IMR-90 (cell line): ENCODE data around the gene HECW1. TPM values are rescaled to one million over a fixed set of nuclear protein-coding genes. Genes with fewer than 3 reads are reported as not detected.

Experiments used
- ATAC-seq: fragments of 200-7000 bp; cut with Tn5 transposase; 2 replicates; pipeline ENCODE4 v1.9.1; 2020; ENCODE audit warnings: low read depth, mild to moderate bottlenecking, moderate library complexity
- BruUV-seq: library from RNA; stranded (reverse); fragments of 400-500 nt; replicated peaks from 2 replicates; lab custom pipeline; 2021; lab: Mats Ljungman, UMichigan
- CTCF ChIA-PET: fragments of 300-600 bp; formaldehyde crosslinking; extraction: SDS; loops from one replicate; lab custom pipeline; 2021; ENCODE audit warnings: antibody characterized with exemption; lab: Yijun Ruan, JAX
- POLR2A ChIA-PET: fragments of 300-600 bp; sonication (Branson Sonifier 250); formaldehyde crosslinking; loops from one replicate; lab custom pipeline; 2022; ENCODE audit warnings: antibody characterized with exemption; ENCODE audit not compliant: unreplicated experiment; lab: Charles Lee
- DNase-seq: peaks from one replicate; pipeline ENCODE4 v3.0.0; 2013
- H2AFZ ChIP-seq: replicated peaks from 2 replicates; pipeline ENCODE3; 2013; ENCODE audit warnings: low read length, mild to moderate bottlenecking; ENCODE audit not compliant: poor library complexity
- H2AK5ac ChIP-seq: 2 replicates; pipeline ENCODE4 v1.6.1; 2013; ENCODE audit warnings: low read depth, low read length, inconsistent platforms
- H2AK9ac ChIP-seq: replicated peaks from 2 replicates; pipeline ENCODE3; 2013; ENCODE audit warnings: mild to moderate bottlenecking, low read depth, low read length, moderate library complexity; ENCODE audit not compliant: poor library complexity
- H2BK120ac ChIP-seq: 2 replicates; pipeline ENCODE4 v1.6.1; 2013; ENCODE audit warnings: low read depth, low read length, inconsistent platforms
- H2BK15ac ChIP-seq: 3 replicates; pipeline ENCODE4 v1.6.1; 2013; ENCODE audit warnings: low read depth, low read length, inconsistent platforms
- H2BK20ac ChIP-seq: 2 replicates; pipeline ENCODE4 v1.6.1; 2013; ENCODE audit warnings: low read depth, mild to moderate bottlenecking, inconsistent platforms, low read length, moderate library complexity
- H2BK5ac ChIP-seq: 2 replicates; pipeline ENCODE4 v1.6.1; 2013; ENCODE audit warnings: mild to moderate bottlenecking, low read depth, low read length, inconsistent platforms; ENCODE audit not compliant: poor library complexity, severe bottlenecking
- H3K14ac ChIP-seq: replicated peaks from 2 replicates; pipeline ENCODE4 v1.6.1; 2013; ENCODE audit warnings: low read depth, low read length, inconsistent platforms
- H3K18ac ChIP-seq: 2 replicates; pipeline ENCODE4 v1.6.1; 2013; ENCODE audit warnings: low read depth, low read length, control low read depth
- H3K23ac ChIP-seq: 2 replicates; pipeline ENCODE4 v1.6.1; 2013; ENCODE audit warnings: low read depth, low read length, inconsistent platforms
- H3K27ac ChIP-seq: 2 replicates; pipeline ENCODE4 v1.5.1; 2013; ENCODE audit warnings: mild to moderate bottlenecking, control low read depth, low read length; ENCODE audit not compliant: insufficient read depth
- H3K27me3 ChIP-seq: 2 replicates; pipeline ENCODE4 v1.6.1; 2013; ENCODE audit warnings: low read length; ENCODE audit not compliant: control insufficient read depth, insufficient read depth
- H3K36me3 ChIP-seq: 2 replicates; pipeline ENCODE4 v1.6.1; 2013; ENCODE audit warnings: low read length, mixed read lengths; ENCODE audit not compliant: control insufficient read depth, insufficient read depth
- H3K4ac ChIP-seq: 2 replicates; pipeline ENCODE4 v1.6.1; 2013; ENCODE audit warnings: low read depth, low read length, inconsistent platforms
- H3K4me1 ChIP-seq: 2 replicates; pipeline ENCODE4 v1.6.1; 2013; ENCODE audit warnings: low read length, mixed read lengths; ENCODE audit not compliant: control insufficient read depth, insufficient read depth
- H3K4me2 ChIP-seq: 2 replicates; pipeline ENCODE4 v1.6.1; 2013; ENCODE audit warnings: low read depth, mild to moderate bottlenecking, control low read depth, low read length, moderate library complexity
- H3K4me3 ChIP-seq: 2 replicates; pipeline ENCODE4 v1.5.1; 2013; ENCODE audit warnings: low read depth, mild to moderate bottlenecking, control low read depth, low read length, moderate library complexity; ENCODE audit not compliant: insufficient read depth
- H3K56ac ChIP-seq: 2 replicates; pipeline ENCODE4 v1.6.1; 2013; ENCODE audit warnings: low read length, inconsistent platforms; ENCODE audit not compliant: insufficient read depth; ENCODE audit errors: extremely low read depth
- H3K79me1 ChIP-seq, 2 experiments: 2 replicates each; pipeline ENCODE4 v1.6.1; 2013; ENCODE audit warnings: low read length in 2 of 2, inconsistent platforms in 1 of 2, low read depth in 1 of 2
- H3K9ac ChIP-seq: 2 replicates; pipeline ENCODE4 v1.6.1; 2013; ENCODE audit warnings: low read depth, low read length, control low read depth
- H3K9me1 ChIP-seq: 2 replicates; pipeline ENCODE4 v1.6.1; 2013; ENCODE audit warnings: low read length, inconsistent platforms; ENCODE audit not compliant: insufficient read depth
- H3K9me3 ChIP-seq: 2 replicates; pipeline ENCODE4 v1.6.1; 2013; ENCODE audit warnings: low read length; ENCODE audit not compliant: control insufficient read depth, insufficient read depth
- H4K20me1 ChIP-seq: 2 replicates; pipeline ENCODE4 v1.6.1; 2013; ENCODE audit warnings: low read length, inconsistent platforms; ENCODE audit not compliant: insufficient read depth
- H4K5ac ChIP-seq: 2 replicates; pipeline ENCODE4 v1.6.1; 2013; ENCODE audit warnings: mild to moderate bottlenecking, low read depth, low read length, control low read depth
- H4K8ac ChIP-seq, 2 experiments: 2 replicates each; pipeline ENCODE4 v1.6.1; 2013; ENCODE audit warnings: low read depth in 2 of 2, low read length in 2 of 2, control low read depth in 1 of 2, inconsistent platforms in 1 of 2
- H4K91ac ChIP-seq: 2 replicates; pipeline ENCODE4 v1.6.1; 2013; ENCODE audit warnings: low read depth, low read length, inconsistent platforms; ENCODE audit not compliant: insufficient read depth
- BHLHE40 ChIP-seq: fragments of 150-350 bp; IDR thresholded peaks from 2 replicates; pipeline ENCODE4 v1.6.1; 2016; ENCODE audit warnings: mild to moderate bottlenecking, low read depth, low read length
- CEBPB ChIP-seq: IDR thresholded peaks from 2 replicates; pipeline ENCODE4 v1.6.1; 2012; ENCODE audit warnings: low read depth, low read length, improper control_type of control experiment
- CHD1 ChIP-seq: IDR thresholded peaks from 2 replicates; pipeline ENCODE4 v1.6.1; 2012; ENCODE audit warnings: low read depth, low read length, improper control_type of control experiment
- ELK1 ChIP-seq: fragments of 150-350 bp; IDR thresholded peaks from 2 replicates; pipeline ENCODE4 v1.6.1; 2016; ENCODE audit warnings: low read depth, mild to moderate bottlenecking, low read length, moderate library complexity, borderline replicate concordance
- FOS ChIP-seq: fragments of 150-350 bp; IDR thresholded peaks from 2 replicates; pipeline ENCODE4 v1.6.1; 2016; ENCODE audit warnings: low read depth, low read length
- MAFK ChIP-seq: IDR thresholded peaks from 2 replicates; pipeline ENCODE4 v1.6.1; 2012; ENCODE audit warnings: low read depth, low read length, improper control_type of control experiment
- MAZ ChIP-seq: IDR thresholded peaks from 2 replicates; pipeline ENCODE4 v1.6.1; 2012; ENCODE audit warnings: low read depth, mild to moderate bottlenecking, low read length, improper control_type of control experiment, moderate library complexity, borderline replicate concordance
- MXI1 ChIP-seq: IDR thresholded peaks from 2 replicates; pipeline ENCODE4 v1.6.1; 2012; ENCODE audit warnings: low read depth, mild to moderate bottlenecking, low read length, moderate library complexity, borderline replicate concordance
- NFE2L2 ChIP-seq: fragments of 150-350 bp; IDR thresholded peaks from 2 replicates; pipeline ENCODE4 v1.6.1; 2016; ENCODE audit warnings: low read depth, mild to moderate bottlenecking, low read length
- POLR2A ChIP-seq: IDR thresholded peaks from 2 replicates; pipeline ENCODE4 v1.6.1; 2012; ENCODE audit warnings: mild to moderate bottlenecking, low read depth, low read length
- RAD21 ChIP-seq: IDR thresholded peaks from 2 replicates; pipeline ENCODE4 v1.6.1; 2012; ENCODE audit warnings: low read length, improper control_type of control experiment
- RCOR1 ChIP-seq: IDR thresholded peaks from 2 replicates; pipeline ENCODE4 v1.6.1; 2012; ENCODE audit warnings: mild to moderate bottlenecking, low read length, improper control_type of control experiment; ENCODE audit not compliant: insufficient replicate concordance
- RFX5 ChIP-seq: IDR thresholded peaks from 2 replicates; pipeline ENCODE4 v1.8.0; 2012; ENCODE audit warnings: low read depth, mild to moderate bottlenecking, low read length, moderate library complexity
- SMC3 ChIP-seq: fragments of 150-350 bp; IDR thresholded peaks from 2 replicates; pipeline ENCODE4 v1.6.1; 2016; ENCODE audit warnings: low read depth, mild to moderate bottlenecking, antibody characterized with exemption, low read length, moderate library complexity
- USF2 ChIP-seq: fragments of 150-350 bp; IDR thresholded peaks from 2 replicates; pipeline ENCODE4 v1.6.1; 2017; ENCODE audit warnings: mild to moderate bottlenecking, antibody characterized with exemption, low read length, low read depth
- WGBS, 2 experiments: methylation state at CpG; one replicate each; pipeline versions ENCODE4 v1.1.5 to v1.1.7; 2013; ENCODE audit warnings: missing lambda C conversion rate in 2 of 2; ENCODE audit not compliant: insufficient read length in 1 of 2; ENCODE audit errors: extremely low coverage in 2 of 2; 5-methylcytosine and 5-hydroxymethylcytosine counted together
- dilution Hi-C: fragments of 300-500 bp; cut with HindIII; formaldehyde crosslinking; loops from one replicate; pipeline ENCODE4 v1.14.3; 2018; ENCODE audit warnings: low sequenced_read_pairs; ENCODE audit not compliant: unreplicated experiment
- in situ Hi-C: fragments of 300-500 bp; cut with MboI; formaldehyde crosslinking; loops from 3 replicates; pipeline ENCODE4 v1.14.3; 2019; ENCODE audit warnings: low sequenced_read_pairs, inconsistent platforms, mixed read lengths
- intact Hi-C: fragments of 100-400 bp; cut with micrococcal nuclease; formaldehyde crosslinking; loops from 2 replicates; pipeline ENCODE4 v1.10.0; 2022
- polyA plus RNA-seq, 3 experiments: library from polyadenylated mRNA; depleted of rRNA; stranded (reverse); fragments of >200 nt; gene quantifications; 2 replicates each; pipeline ENCODE4 v1.2.3, GENCODE V29; 2012; ENCODE audit warnings: low replicate concordance in 1 of 3
- total RNA-seq: library from RNA; depleted of rRNA; stranded (reverse); fragments of >200 nt; gene quantifications from 2 replicates; pipeline ENCODE4 v1.2.3, GENCODE V29; 2012
- TF ChIP-seq, protein P1 (sequence below): conservative IDR thresholded peaks from 2 replicates; pipeline ENCODE4 v1.5.1; 2012; ENCODE audit warnings: mild to moderate bottlenecking, low read depth, low read length, improper control_type of control experiment

HECW1 gene
- total and polyA plus RNA-seq, 2 of the 4 experiments (the other 2 are of a cell fraction) = 0.56 to 1.3 TPM

DNA sequence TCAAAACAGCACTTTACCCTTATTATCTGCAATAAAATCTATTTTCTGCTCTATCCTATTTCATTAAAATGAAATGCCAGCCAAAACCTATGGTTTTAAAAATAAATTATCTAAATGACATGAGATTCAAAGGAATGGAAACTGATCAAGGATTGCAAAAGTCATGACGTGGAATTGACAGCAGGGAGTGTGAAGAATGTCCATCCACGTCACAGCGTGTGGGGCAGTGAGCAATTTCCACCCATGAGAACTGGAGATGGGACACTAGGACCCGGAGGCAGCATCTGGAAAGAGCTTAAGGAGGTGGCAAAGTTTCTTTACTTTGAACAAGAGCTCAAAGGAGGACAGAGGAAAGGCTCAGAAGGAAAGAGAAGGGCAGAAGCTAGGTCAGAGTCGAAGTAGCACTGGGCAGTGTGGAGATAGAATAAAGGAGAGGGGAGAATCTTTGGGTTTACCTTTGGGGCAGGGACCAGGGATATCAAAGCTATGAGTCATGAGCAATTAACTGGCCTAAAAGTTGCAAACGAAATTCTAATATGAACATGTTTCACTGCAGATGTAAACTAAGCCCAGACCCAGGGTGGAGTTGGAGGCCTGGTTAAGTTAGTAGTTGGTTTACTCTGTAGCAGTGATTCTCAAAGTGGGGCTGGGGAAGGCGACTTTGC, 445.5 kb downstream of the HECW1 start:
- TF ChIP-seq MXI1 (no peak), MAZ (no peak), RCOR1 (no peak), NFE2L2 (no peak), ELK1 (no peak), BHLHE40 (no peak), POLR2A (no peak), USF2 (no peak), RFX5 (no peak), FOS (no peak), MAFK (no peak), CEBPB (no peak), CHD1 (no peak), SMC3 (no peak), RAD21 (no peak)
- TF ChIP-seq, protein P1, sequence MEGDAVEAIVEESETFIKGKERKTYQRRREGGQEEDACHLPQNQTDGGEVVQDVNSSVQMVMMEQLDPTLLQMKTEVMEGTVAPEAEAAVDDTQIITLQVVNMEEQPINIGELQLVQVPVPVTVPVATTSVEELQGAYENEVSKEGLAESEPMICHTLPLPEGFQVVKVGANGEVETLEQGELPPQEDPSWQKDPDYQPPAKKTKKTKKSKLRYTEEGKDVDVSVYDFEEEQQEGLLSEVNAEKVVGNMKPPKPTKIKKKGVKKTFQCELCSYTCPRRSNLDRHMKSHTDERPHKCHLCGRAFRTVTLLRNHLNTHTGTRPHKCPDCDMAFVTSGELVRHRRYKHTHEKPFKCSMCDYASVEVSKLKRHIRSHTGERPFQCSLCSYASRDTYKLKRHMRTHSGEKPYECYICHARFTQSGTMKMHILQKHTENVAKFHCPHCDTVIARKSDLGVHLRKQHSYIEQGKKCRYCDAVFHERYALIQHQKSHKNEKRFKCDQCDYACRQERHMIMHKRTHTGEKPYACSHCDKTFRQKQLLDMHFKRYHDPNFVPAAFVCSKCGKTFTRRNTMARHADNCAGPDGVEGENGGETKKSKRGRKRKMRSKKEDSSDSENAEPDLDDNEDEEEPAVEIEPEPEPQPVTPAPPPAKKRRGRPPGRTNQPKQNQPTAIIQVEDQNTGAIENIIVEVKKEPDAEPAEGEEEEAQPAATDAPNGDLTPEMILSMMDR = no peak

More for the DNA sequence above, 445.5 kb downstream of the HECW1 start:
- H4K8ac ChIP-seq = no peak overlapping the region
- no peak overlapping the region for H3K18ac ChIP-seq
- no peak overlapping the region for H2AFZ ChIP-seq
- H2AK9ac ChIP-seq = no peak overlapping the region
- no peak overlapping the region for H3K9ac ChIP-seq
- in situ Hi-C loops = no loop called here
- no TSS peak for BruUV-seq
- peak overlapping the region; percentile 10; the same call in 1 of the 2 replicates for H2BK20ac ChIP-seq
- H3K4ac ChIP-seq = no peak overlapping the region
- no peak overlapping the region for H3K14ac ChIP-seq
- dilution Hi-C loops = no loop called here
- no peak for ATAC-seq
- H2BK15ac ChIP-seq = no peak overlapping the region
- no peaks in the 10 kb centered on the region for H3K36me3 ChIP-seq
- no peaks in the 10 kb centered on the region for H4K20me1 ChIP-seq
- 79% methylated on average over 5 of the region's 7 CpGs; no CpG with 5 or more reads in 1 of the 2 experiments for WGBS, 2 experiments
- H3K79me1 ChIP-seq = no peaks in the 10 kb centered on the region
- H2BK120ac ChIP-seq = no peak overlapping the region
- H3K4me1 ChIP-seq = no peaks in the 10 kb centered on the region
- ChIA-PET CTCF (interaction anchor here (1.1 kb wide), 1 partner anchor 25 kb away, joined by 3 read pairs; the partner anchor contains the start of gene STK17A), POLR2A (no interaction called here)
- H2AK5ac ChIP-seq = no peak overlapping the region
- no peak overlapping the region for H4K91ac ChIP-seq
- intact Hi-C loops = no loop called here
- H3K4me3 ChIP-seq = no peak overlapping the region
- H3K23ac ChIP-seq = no peak overlapping the region
- H3K27ac ChIP-seq = no peak overlapping the region
- DNase-seq = no peak
- no peak overlapping the region for H4K5ac ChIP-seq
- peaks cover 33% of the 10 kb centered on the region for H3K27me3 ChIP-seq
- H3K4me2 ChIP-seq = no peak overlapping the region
- H3K9me3 ChIP-seq = no peaks in the 10 kb centered on the region
- no peaks in the 10 kb centered on the region for H3K9me1 ChIP-seq
- no peak overlapping the region for H3K56ac ChIP-seq
- H2BK5ac ChIP-seq = no peak overlapping the region
